NCI-H345 (cell line): ENCODE measurements around the gene KCNMA1.
A peak's percentile ranks its signal among the peaks of the same experiment; 100 is the strongest.
"Not testable (repeated sequence)": the region's sequence is repeated elsewhere in the genome, so short reads cannot be mapped to it uniquely, and the experiment has no call there.

Experiments
- DNase-seq: peaks from one replicate; lab custom pipeline; 2025; lab: John Stamatoyannopoulos, UW

KCNMA1 gene

GRCh38 chr10:77416311-77417135 is 221.1 kb downstream of the KCNMA1 start:
- no peak for DNase-seq

GRCh38 chr10:77415313-77415960 is 222.2 kb downstream of the KCNMA1 start:
- no peak for DNase-seq

- DNase-seq: no peak
Measured at GRCh38 chr10:77413231-77413630, 224.4 kb downstream of the KCNMA1 start.

- not testable (repeated sequence) for DNase-seq
Measured at GRCh38 chr10:77412573-77413133, 225.0 kb downstream of the KCNMA1 start.

- no peak for DNase-seq
Measured at GRCh38 chr10:77411805-77412204, 225.8 kb downstream of the KCNMA1 start.

- DNase-seq: peak; percentile 33
Measured at GRCh38 chr10:77410523-77410922, 227.1 kb downstream of the KCNMA1 start.

- peak; percentile 96 for DNase-seq
Measured at GRCh38 chr10:77409697-77410471, 227.7 kb downstream of the KCNMA1 start.

- no peak for DNase-seq
Measured at GRCh38 chr10:77408259-77408658, 229.3 kb downstream of the KCNMA1 start.

GRCh38 chr10:77406764-77407430 is 230.7 kb downstream of the KCNMA1 start:
- no peak for DNase-seq

- DNase-seq: peak; percentile 90
Measured at GRCh38 chr10:77405771-77406241, 231.8 kb downstream of the KCNMA1 start.

GRCh38 chr10:77404810-77405209 is 232.8 kb downstream of the KCNMA1 start:
- DNase-seq: peak; percentile 72

- DNase-seq: peak; percentile 37
Measured at GRCh38 chr10:77403761-77404160, 233.8 kb downstream of the KCNMA1 start.

GRCh38 chr10:77401683-77402082 is 235.9 kb downstream of the KCNMA1 start:
- DNase-seq: no peak

- DNase-seq: peak; percentile 49
Measured at GRCh38 chr10:77400033-77400432, 237.6 kb downstream of the KCNMA1 start.

- DNase-seq: no peak
Measured at GRCh38 chr10:77398986-77399755, 238.4 kb downstream of the KCNMA1 start.

- DNase-seq: no peak
Measured at GRCh38 chr10:77398558-77398957, 239.1 kb downstream of the KCNMA1 start.

- DNase-seq: no peak
Measured at GRCh38 chr10:77397103-77397502, 240.5 kb downstream of the KCNMA1 start.

GRCh38 chr10:77396290-77396689 is 241.3 kb downstream of the KCNMA1 start:
- DNase-seq: no peak

- DNase-seq: peak; percentile 23
Measured at GRCh38 chr10:77393821-77394501, 243.6 kb downstream of the KCNMA1 start.

GRCh38 chr10:77393411-77393810 is 244.2 kb downstream of the KCNMA1 start:
- DNase-seq: no peak
